Measurements from ENCODE around the gene FNDC11. TPM values are rescaled to one million over a fixed set of nuclear protein-coding genes. Genes with fewer than 3 reads are reported as not detected.
A peak's percentile ranks its signal among the peaks of the same experiment; 100 is the strongest.
"Not testable (repeated sequence)": the region's sequence is repeated elsewhere in the genome, so short reads cannot be mapped to it uniquely, and the experiment has no call there.

Gene FNDC11
- polyA plus RNA-seq (ENCODE audit: insufficient read length in 4 of 4), result 1 to 10 TPM in 3 of 4 donors, under 1 TPM in 1; 0.99 to 2.1 (median 1.6) TPM

- peak in 1 of 4 donors; percentile 44 for DNase-seq (ENCODE audit: low read depth in 4 of 4, low spot score in 2 of 4)
These were observed at the start of gene FNDC11 for GRCh38 chr20:63553933-63554290. Gene FNDC11, plus strand, starts transcription at chr20:63554159. Its CDS starts 1,505 bp downstream, at chr20:63555664.

- DNase-seq (ENCODE audit: low read depth in 4 of 4, low spot score in 2 of 4), result no peak
These were observed 49.3 kb upstream of the FNDC11 start for GRCh38 chr20:63504642-63505041.

DNA sequence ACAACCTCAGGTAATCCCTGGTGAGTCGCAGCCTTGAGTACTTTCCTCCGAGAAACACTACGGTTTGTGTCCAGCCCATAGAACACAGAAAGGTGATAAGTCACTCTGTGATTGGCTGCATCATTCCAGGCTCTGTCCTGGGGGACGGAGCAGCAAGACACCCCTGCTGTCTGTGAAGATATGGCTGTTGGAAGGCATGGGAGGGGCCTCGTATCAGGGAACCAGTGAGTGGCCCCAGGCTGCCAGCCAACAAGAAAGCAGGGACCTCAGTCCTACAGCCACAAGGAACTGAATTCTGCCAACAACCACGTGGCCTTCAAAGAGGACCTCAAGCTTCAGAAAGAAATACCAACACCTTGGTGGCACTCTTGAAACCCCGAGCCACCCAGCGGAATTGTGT, 48.7 kb upstream of the FNDC11 start:
- no peak for DNase-seq (ENCODE audit: low read depth in 4 of 4, low spot score in 2 of 4)

DNA sequence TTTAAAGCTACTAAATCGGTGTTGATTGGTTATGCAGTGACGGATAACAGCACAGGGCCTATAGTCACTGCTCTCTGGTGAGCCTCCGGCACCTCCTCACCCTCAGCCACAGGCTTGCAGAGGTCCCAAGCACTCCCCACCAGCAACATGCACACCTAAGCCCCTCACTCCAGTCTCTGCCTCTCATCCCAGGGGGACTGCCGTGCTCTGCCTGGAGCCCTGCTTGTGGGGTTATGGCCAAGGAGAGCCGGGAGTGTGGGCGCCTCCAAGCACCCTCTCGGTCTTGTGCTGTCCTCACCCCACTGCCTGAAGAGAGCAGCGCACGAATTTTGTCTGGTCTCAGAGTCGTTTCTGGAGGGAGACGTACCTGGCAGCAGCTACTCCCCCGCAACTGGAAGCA, 48.2 kb upstream of the FNDC11 start:
- DNase-seq (ENCODE audit: low read depth in 4 of 4, low spot score in 2 of 4), result no peak

DNA sequence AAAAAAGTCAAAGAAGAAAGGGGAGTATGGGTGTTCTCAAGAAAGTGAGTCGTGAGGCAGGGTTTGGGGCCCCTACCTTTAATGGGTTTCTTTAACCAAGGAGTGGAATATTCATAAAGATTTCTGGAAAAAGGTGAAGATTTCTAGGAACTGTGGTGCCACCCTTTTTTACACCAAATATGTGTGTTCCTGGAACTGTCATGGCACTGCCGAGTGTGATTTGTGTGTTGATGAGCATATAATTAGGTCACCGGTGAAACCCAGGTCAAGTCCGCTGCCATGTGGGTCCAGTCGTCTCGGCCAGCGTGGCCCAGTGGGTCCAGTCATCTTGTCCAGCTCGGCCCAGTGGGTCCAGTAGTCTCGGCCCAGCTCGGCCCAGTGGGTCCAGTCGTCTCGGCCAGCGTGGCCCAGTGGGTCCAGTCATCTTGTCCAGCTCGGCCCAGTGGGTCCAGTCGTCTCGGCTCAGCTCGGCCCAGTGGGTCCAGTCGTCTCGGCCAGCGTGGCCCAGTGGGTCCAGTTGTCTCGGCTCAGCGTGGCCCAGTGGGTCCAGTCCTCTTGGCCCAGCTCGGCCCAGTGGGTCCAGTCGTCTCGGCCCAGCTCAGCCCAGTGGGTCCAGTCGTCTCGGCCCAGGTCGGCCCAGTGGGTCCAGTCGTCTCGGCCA, 46.7 kb upstream of the FNDC11 start:
- no peak for DNase-seq (ENCODE audit: low read depth in 4 of 4, low spot score in 2 of 4)

DNA sequence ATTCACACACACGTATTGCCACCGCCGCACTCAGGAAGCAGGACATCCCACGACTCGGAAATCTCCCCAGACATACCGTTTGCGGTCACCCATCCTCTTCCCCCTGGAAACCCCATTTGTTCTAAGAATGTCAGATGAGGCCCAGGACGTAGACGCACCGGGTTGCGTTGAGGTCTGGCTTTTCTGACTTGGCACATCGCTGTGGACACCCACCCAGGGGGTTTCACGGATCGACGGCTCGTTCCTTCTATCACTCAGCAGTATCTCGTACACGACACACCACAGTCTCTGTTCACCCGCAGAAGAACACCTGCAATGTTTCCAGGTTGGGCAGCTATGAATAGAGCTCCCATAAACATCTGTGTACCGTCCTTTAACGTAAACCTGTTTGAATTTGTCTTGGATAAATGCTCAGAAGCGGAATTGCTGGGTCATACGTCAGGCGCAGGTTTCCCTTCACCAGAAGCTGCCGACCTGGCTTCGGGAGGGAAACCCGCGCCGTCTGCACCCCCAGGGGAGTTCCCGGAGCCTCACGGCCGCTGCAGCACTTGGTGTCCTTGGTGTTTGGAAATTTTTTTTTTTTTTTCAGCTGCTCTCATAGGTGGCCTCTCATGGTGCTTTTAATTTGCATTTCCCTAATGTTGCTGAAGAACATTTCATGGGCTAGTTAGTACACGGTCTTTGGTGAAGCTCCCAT, 45.7 kb upstream of the FNDC11 start:
- no peak for DNase-seq (ENCODE audit: low read depth in 4 of 4, low spot score in 2 of 4)

GRCh38 chr20:63509088-63509564, 44.8 kb upstream of the FNDC11 start:
- DNase-seq (ENCODE audit: low read depth in 4 of 4, low spot score in 2 of 4), result no peak

GRCh38 chr20:63513207-63513606, 40.8 kb upstream of the FNDC11 start:
- DNase-seq (ENCODE audit: low read depth in 4 of 4, low spot score in 2 of 4), result no peak

DNA sequence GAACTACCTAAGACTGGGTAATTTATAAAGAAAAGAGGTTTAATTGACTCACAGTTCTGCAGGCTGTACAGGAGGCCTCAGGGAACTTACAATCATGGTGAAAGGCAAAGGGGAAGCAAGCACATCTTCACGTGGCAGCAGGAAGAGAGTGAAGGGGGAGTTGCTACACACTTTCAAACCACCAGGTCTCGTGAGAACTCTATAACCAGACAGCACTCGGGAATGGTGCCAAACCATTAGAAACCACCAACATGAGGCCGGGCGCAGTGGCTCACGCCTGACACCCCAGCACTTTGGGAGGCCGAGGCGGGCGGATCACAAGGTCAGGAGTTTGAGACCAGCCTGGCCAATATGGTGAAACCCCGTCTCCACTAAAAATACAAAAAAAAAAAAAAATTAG, 39.4 kb upstream of the FNDC11 start:
- not testable (repeated sequence) for DNase-seq (ENCODE audit: low read depth in 4 of 4, low spot score in 2 of 4)

GRCh38 chr20:63517376-63518309, 36.3 kb upstream of the FNDC11 start:
- no peak for DNase-seq (ENCODE audit: low read depth in 4 of 4, low spot score in 2 of 4)

GRCh38 chr20:63518351-63518861, 35.6 kb upstream of the FNDC11 start:
- DNase-seq (ENCODE audit: low read depth in 4 of 4, low spot score in 2 of 4), result no peak

DNA sequence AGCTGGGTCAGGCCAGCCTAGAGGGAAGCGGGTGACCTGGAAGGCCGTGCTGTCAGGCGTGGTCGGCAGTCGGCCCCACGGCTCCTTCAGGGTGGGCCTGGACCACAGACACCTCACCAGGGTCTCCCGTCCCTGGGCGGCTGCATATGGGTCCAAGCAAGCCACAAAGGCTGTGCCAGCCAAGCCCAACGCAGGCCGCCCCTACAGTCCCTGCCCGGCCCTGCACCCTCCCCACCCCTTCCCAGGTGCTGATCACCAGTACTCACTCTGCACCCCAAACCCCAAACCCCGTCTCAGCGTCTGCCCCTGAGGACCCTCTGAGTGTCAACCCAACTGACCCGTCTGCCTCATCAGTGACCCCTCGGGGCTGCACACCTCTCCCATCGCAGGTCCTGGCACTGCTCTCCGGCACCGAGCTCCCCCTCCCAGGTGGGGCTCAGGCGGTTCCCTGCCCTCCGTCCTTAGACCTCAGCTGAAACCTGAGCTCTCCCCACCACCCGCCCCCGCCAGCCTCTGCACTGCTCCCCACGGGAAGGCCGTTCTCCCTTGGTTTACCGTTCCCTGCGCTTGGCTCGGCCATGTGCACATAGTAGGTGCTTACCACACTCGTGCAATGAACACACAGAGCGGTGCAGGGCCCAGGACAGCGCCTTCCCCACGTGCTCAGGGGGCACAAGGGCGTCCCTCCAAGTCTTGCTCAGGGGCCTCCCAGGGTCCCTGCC, 34.9 kb upstream of the FNDC11 start:
- no peak for DNase-seq (ENCODE audit: low read depth in 4 of 4, low spot score in 2 of 4)

DNA sequence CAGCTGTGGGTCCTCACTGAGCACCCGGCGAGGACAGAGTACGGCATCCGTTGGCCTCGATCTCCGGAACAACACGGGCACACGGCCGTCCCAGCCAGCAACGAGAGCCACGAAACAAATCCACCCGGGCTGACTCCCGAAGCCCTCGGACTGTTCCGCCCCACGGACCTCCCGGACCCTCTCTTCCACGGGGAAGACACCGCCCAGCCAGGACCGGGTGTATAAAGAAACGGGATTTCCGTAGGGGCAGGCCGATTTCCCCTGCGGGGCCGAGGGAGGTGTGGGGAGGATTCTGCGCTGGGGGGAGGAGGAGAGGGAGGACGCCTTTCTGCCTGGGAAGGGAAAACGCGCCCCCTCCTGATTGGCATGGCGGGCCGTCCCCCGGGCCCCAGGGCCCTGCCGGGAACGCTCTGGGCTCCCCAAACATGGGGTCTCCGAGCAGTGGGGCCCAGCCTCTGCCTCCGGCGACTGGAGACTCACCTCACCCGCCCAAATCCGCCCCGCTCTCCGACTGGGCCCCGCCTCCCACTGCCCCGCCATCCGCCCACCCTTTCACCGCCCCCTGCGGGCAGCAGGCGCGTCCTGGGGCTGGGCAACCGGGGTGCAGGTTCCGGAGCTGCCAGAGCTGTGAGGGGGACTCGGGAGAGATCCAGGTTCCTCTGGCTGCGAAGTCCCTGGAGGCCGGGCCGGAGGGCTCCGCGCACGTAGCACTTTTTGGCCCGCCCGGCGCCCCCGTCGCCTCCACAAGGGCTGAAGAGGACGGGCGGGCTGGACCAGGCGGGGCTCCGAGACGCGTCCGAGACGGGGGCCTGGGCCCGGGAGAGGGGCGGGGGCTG, 34.1 kb upstream of the FNDC11 start:
- DNase-seq (ENCODE audit: low read depth in 4 of 4, low spot score in 2 of 4), result no peak

DNA sequence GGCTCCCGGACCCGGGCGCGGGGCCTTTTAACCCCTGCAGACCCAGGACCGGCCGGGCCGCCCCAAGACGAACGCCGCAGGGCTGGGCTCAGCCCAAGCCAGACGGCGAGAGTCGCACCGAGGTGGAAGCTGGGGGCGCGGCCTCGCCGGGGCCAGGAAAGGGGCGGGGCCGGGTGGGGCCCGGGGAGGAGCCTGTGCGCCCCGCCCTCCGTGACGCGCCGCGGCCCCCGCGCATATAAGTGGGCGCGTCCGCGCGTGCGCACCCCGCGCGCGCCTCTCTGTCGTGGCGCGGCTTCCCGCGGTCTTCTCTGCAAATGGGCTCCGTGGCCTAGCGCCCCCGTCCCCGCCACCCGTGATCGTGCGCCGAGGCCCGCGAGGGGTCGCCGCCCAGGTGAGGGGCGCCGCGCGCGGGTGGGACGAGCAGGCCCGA, 33.4 kb upstream of the FNDC11 start, which contains the start of gene PPDPF:
TSS of gene PPDPF (plus strand) at position 262 of the 430 bp plus-strand sequence. CDS start 544 bp downstream, outside the sequence.
- DNase-seq (ENCODE audit: low read depth in 4 of 4, low spot score in 2 of 4), result peak in 3 of 4 donors; percentile 71 to 76 (median 73)

GRCh38 chr20:63520934-63521601, 32.9 kb upstream of the FNDC11 start:
- peak in 1 of 4 donors; percentile 68 for DNase-seq (ENCODE audit: low read depth in 4 of 4, low spot score in 2 of 4)

GRCh38 chr20:63521602-63522001, 32.4 kb upstream of the FNDC11 start:
- no peak for DNase-seq (ENCODE audit: low read depth in 4 of 4, low spot score in 2 of 4)

- no peak for DNase-seq (ENCODE audit: low read depth in 4 of 4, low spot score in 2 of 4)
These were observed 31.7 kb upstream of the FNDC11 start for GRCh38 chr20:63522091-63522868.

Measured in left renal cortex interstitium (tissue), 4 donors.